ENCODE results near the gene KLHL10. TPM values are rescaled to one million over a fixed set of nuclear protein-coding genes. Genes with fewer than 3 reads are reported as not detected.

Gene KLHL10
- total RNA-seq, 3 donors from 2014 or later: 0.73 TPM; not detected in 2

- TF ChIP-seq CTCF (IDR thresholded peaks at IDR 0.05): no peak
- Histone ChIP-seq H3K4me1 (ENCODE audit: low read depth) (no peaks in the 10 kb centered on the region), H3K4me3 (no peak overlapping the region), H3K36me3 (ENCODE audit: low read depth) (peaks cover 13% of the 10 kb centered on the region), H3K9me3 (no peaks in the 10 kb centered on the region)
- no peak for ATAC-seq
- intact Hi-C loops (cut with DNase I, micrococcal nuclease): no loop called here
- no peak for DNase-seq
Observed at GRCh38 chr17:41892021-41892376, 54.4 kb downstream of the KLHL10 start.

- no peaks in the 10 kb centered on the region for H3K9me3 ChIP-seq
- intact Hi-C loops (cut with DNase I, micrococcal nuclease): no loop called here
- no peak for DNase-seq
- H3K36me3 ChIP-seq (ENCODE audit: low read depth): peaks cover 25% of the 10 kb centered on the region
- no peaks in the 10 kb centered on the region for H3K4me1 ChIP-seq (ENCODE audit: low read depth)
- no peak for TF ChIP-seq CTCF (IDR thresholded peaks at IDR 0.05)
- ATAC-seq: no peak
- H3K4me3 ChIP-seq: no peak overlapping the region
Observed at GRCh38 chr17:41893384-41893783, 55.8 kb downstream of the KLHL10 start.

- Histone ChIP-seq H3K4me3 (no peak overlapping the region), H3K36me3 (ENCODE audit: low read depth) (peaks cover 27% of the 10 kb centered on the region)
- peak; percentile 18 for ATAC-seq
Observed at GRCh38 chr17:41894791-41895331, 57.2 kb downstream of the KLHL10 start.

GRCh38 chr17:41895617-41896016 is 58.0 kb downstream of the KLHL10 start:
- Histone ChIP-seq H3K4me3 (no peak overlapping the region), H3K4me1 (ENCODE audit: low read depth) (no peaks in the 10 kb centered on the region), H3K36me3 (ENCODE audit: low read depth) (peaks cover 27% of the 10 kb centered on the region), H3K9me3 (no peaks in the 10 kb centered on the region)
- DNase-seq: no peak
- no peak for ATAC-seq
- TF ChIP-seq CTCF (IDR thresholded peaks at IDR 0.05): no peak
- intact Hi-C loops (cut with DNase I, micrococcal nuclease): no loop called here

More at GRCh38 chr17:41894791-41895331, 57.2 kb downstream of the KLHL10 start:
- intact Hi-C loops (cut with DNase I, micrococcal nuclease): no loop called here
- Histone ChIP-seq H3K9me3 (no peaks in the 10 kb centered on the region), H3K4me1 (ENCODE audit: low read depth) (no peaks in the 10 kb centered on the region)
- no peak for DNase-seq
- TF ChIP-seq CTCF (IDR thresholded peaks at IDR 0.05): no peak

GRCh38 chr17:41896726-41897125 is 59.1 kb downstream of the KLHL10 start:
- TF ChIP-seq CTCF (IDR thresholded peaks at IDR 0.05): no peak
- H3K36me3 ChIP-seq (ENCODE audit: low read depth): peaks cover 26% of the 10 kb centered on the region
- DNase-seq (no peak), ATAC-seq (no peak)
- H3K9me3 ChIP-seq: no peaks in the 10 kb centered on the region
- intact Hi-C loops (cut with DNase I, micrococcal nuclease): no loop called here
- no peak overlapping the region for H3K4me3 ChIP-seq
- no peaks in the 10 kb centered on the region for H3K4me1 ChIP-seq (ENCODE audit: low read depth)

Other genes with a start within 250 kb of the KLHL10 start
- not detected for gene KRT16, start 225.1 kb upstream of the KLHL10 start, total RNA-seq
- gene KRT17, start 213.2 kb upstream of the KLHL10 start, total RNA-seq: under 1 TPM in 1 of 3 donors, not detected in 2; 0.76 TPM
- 100 to 1,000 TPM; 547 to 915 (median 566) TPM for gene EIF1, start 148.9 kb upstream of the KLHL10 start, total RNA-seq
- gene GAST, start 125.5 kb upstream of the KLHL10 start, total RNA-seq: not detected
- gene HAP1, start 103.2 kb upstream of the KLHL10 start, total RNA-seq: 1 to 10 TPM in 1 of 3 donors, under 1 TPM in 2; 0.12 to 2.8 (median 0.32) TPM
- 100 to 1,000 TPM; 165 to 383 (median 320) TPM for gene JUP, start 51.1 kb upstream of the KLHL10 start, total RNA-seq
- 10 to 100 TPM; 10.7 to 14.0 (median 12.1) TPM for gene P3H4, start 25.9 kb upstream of the KLHL10 start, total RNA-seq
- gene FKBP10, start 24.8 kb upstream of the KLHL10 start, total RNA-seq: 10 to 100 TPM in 2 of 3 donors, 1 to 10 TPM in 1; 5.7 to 32.7 (median 18.6) TPM
- 10 to 100 TPM; 17.8 to 46.5 (median 19.1) TPM for gene NT5C3B, start 1.6 kb upstream of the KLHL10 start, total RNA-seq
- 10 to 100 TPM in 1 of 3 donors, 1 to 10 TPM in 2; 7.6 to 14.7 (median 8.5) TPM for gene KLHL11, start 27.6 kb downstream of the KLHL10 start, total RNA-seq
- gene ACLY, start 81.1 kb downstream of the KLHL10 start, total RNA-seq: 10 to 100 TPM; 80.3 to 95.2 (median 81.5) TPM
- gene ODAD4, start 92.8 kb downstream of the KLHL10 start, total RNA-seq: 1 to 10 TPM in 1 of 3 donors, under 1 TPM in 1, not detected in 1; 0.34 to 2.1 TPM
- gene CNP, start 129.0 kb downstream of the KLHL10 start, total RNA-seq: 10 to 100 TPM; 44.1 to 88.0 (median 51.6) TPM
- gene DNAJC7, start 179.6 kb downstream of the KLHL10 start, total RNA-seq: 100 to 1,000 TPM in 1 of 3 donors, 10 to 100 TPM in 2; 80.6 to 108 (median 86.7) TPM
- gene NKIRAS2, start 182.3 kb downstream of the KLHL10 start, total RNA-seq: 10 to 100 TPM; 29.5 to 34.9 (median 31.1) TPM
- gene C17orf113, start 212.8 kb downstream of the KLHL10 start, total RNA-seq: 1 to 10 TPM; 1.2 to 3.8 (median 2.0) TPM

Data from mucosa of descending colon (tissue), 3 donors.